Upper lobe of right lung (tissue), 1 donor: ENCODE measurements around the gene SLC18A2. TPM values are rescaled to one million over a fixed set of nuclear protein-coding genes. Genes with fewer than 3 reads are reported as not detected.

Experiments used
- ATAC-seq: fragments of 200-7000 bp; cut with Tn5 transposase; one replicate; pipeline ENCODE4 v1.9.1; 2020; ENCODE audit warnings: mild to moderate bottlenecking, moderate library complexity
- DNase-seq: peaks from one replicate; pipeline ENCODE4 v3.0.0-alpha.2; 2020
- H3K27ac ChIP-seq: fragments of 200-600 bp; one replicate; pipeline ENCODE4 v1.8.0; 2022
- H3K27me3 ChIP-seq: fragments of 200-600 bp; one replicate; pipeline ENCODE4 v1.8.0; 2022; ENCODE audit warnings: mild to moderate bottlenecking
- H3K36me3 ChIP-seq: fragments of 200-600 bp; one replicate; pipeline ENCODE4 v1.8.0; 2022
- H3K4me1 ChIP-seq: fragments of 200-600 bp; one replicate; pipeline ENCODE4 v1.8.0; 2022
- H3K4me3 ChIP-seq: fragments of 200-600 bp; one replicate; pipeline ENCODE4 v1.8.0; 2022; ENCODE audit warnings: mild to moderate bottlenecking
- H3K9me3 ChIP-seq: fragments of 200-600 bp; one replicate; pipeline ENCODE4 v1.8.0; 2022
- CTCF ChIP-seq: fragments of 200-600 bp; IDR thresholded peaks from one replicate; pipeline ENCODE4 v1.8.0; 2022; ENCODE audit warnings: antibody characterized with exemption
- intact Hi-C: fragments of 100-400 bp; cut with DNase I; formaldehyde crosslinking; loops from one replicate; pipeline ENCODE4 v1.11.0; 2022
- total RNA-seq: library from RNA; stranded (reverse); fragmentation: NEBNext Ultra II Directional; extraction: Animal tissue kit (Norgen Biotek cat#: 25700); gene quantifications from one replicate; pipeline ENCODE4 v1.2.1, GENCODE V29; 2021
- donor health status: DM: no; HTN: yes; CAD: no; lungs with severe emphysema.

The SLC18A2 gene
- total RNA-seq, 1 donor from 2014 or later = 5.2 TPM

- Histone ChIP-seq H3K36me3 (no peaks in the 10 kb centered on the region), H3K4me1 (no peaks in the 10 kb centered on the region), H3K27ac (no peak overlapping the region), H3K9me3 (no peaks in the 10 kb centered on the region), H3K27me3 (peaks cover 26% of the 10 kb centered on the region), H3K4me3 (no peak overlapping the region)
- DNase-seq (no peak), ATAC-seq (no peak)
- intact Hi-C loops = no loop called here
- TF ChIP-seq CTCF = no peak
Observed at GRCh38 chr10:117254774-117255735, 14.1 kb downstream of the SLC18A2 start.

- Histone ChIP-seq H3K27me3 (peaks cover 21% of the 10 kb centered on the region), H3K9me3 (no peaks in the 10 kb centered on the region), H3K4me3 (no peak overlapping the region), H3K4me1 (no peaks in the 10 kb centered on the region), H3K27ac (no peak overlapping the region), H3K36me3 (no peaks in the 10 kb centered on the region)
- no peak for DNase-seq
- ATAC-seq = no peak
- TF ChIP-seq CTCF = no peak
- intact Hi-C loops = no loop called here
Observed at GRCh38 chr10:117255835-117256460, 15.0 kb downstream of the SLC18A2 start.

- peaks cover 23% of the 10 kb centered on the region for H3K27me3 ChIP-seq
- intact Hi-C loops = no loop called here
- no peaks in the 10 kb centered on the region for H3K4me1 ChIP-seq
- no peaks in the 10 kb centered on the region for H3K9me3 ChIP-seq
- ATAC-seq (no peak), DNase-seq (no peak)
- H3K27ac ChIP-seq = no peak overlapping the region
- no peak for TF ChIP-seq CTCF
- no peaks in the 10 kb centered on the region for H3K36me3 ChIP-seq
- H3K4me3 ChIP-seq = no peak overlapping the region
Observed at GRCh38 chr10:117256910-117257309, 16.0 kb downstream of the SLC18A2 start.

- no peak for TF ChIP-seq CTCF
Observed at GRCh38 chr10:117257721-117258120, 16.8 kb downstream of the SLC18A2 start.

GRCh38 chr10:117259279-117259678 is 18.4 kb downstream of the SLC18A2 start:
- Histone ChIP-seq H3K27ac (no peak overlapping the region), H3K4me3 (no peak overlapping the region), H3K4me1 (no peaks in the 10 kb centered on the region), H3K36me3 (no peaks in the 10 kb centered on the region), H3K9me3 (no peaks in the 10 kb centered on the region), H3K27me3 (peaks cover 16% of the 10 kb centered on the region)
- intact Hi-C loops = no loop called here
- DNase-seq (no peak), ATAC-seq (peak; percentile 47)
- TF ChIP-seq CTCF = no peak

More at GRCh38 chr10:117257721-117258120, 16.8 kb downstream of the SLC18A2 start:
- no peak for DNase-seq
- intact Hi-C loops = no loop called here
- no peak for ATAC-seq
- Histone ChIP-seq H3K27ac (no peak overlapping the region), H3K4me3 (no peak overlapping the region), H3K4me1 (no peaks in the 10 kb centered on the region), H3K36me3 (no peaks in the 10 kb centered on the region), H3K27me3 (peaks cover 20% of the 10 kb centered on the region), H3K9me3 (no peaks in the 10 kb centered on the region)
